HG02642 (cell line): ENCODE data around the gene CHAT.

ENCODE experiments used
- ATAC-seq: cut with Tn5 transposase; IDR thresholded peaks from one replicate; pipeline ENCODE4 v1.9.1; 2021; ENCODE audit warnings: mild to moderate bottlenecking; ENCODE audit not compliant: unreplicated experiment, poor library complexity

Gene CHAT

DNA sequence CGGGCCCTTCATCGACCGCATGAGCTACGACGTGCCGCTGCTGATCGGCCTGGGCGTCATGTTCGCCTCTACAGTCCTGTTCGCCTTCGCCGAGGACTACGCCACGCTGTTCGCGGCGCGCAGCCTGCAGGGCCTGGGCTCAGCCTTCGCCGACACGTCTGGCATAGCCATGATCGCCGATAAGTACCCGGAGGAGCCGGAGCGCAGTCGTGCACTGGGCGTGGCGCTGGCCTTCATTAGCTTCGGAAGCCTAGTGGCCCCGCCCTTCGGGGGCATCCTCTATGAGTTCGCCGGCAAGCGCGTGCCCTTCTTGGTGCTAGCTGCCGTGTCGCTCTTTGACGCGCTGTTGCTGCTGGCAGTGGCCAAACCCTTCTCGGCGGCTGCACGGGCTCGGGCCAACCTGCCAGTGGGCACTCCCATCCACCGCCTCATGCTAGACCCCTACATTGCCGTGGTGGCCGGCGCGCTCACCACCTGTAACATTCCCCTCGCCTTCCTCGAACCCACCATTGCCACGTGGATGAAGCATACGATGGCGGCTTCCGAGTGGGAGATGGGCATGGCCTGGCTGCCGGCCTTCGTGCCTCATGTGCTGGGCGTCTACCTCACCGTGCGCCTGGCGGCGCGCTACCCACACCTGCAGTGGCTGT is 2.5 kb upstream of the CHAT start:
- no peak for ATAC-seq

- no peak for ATAC-seq
Observed at GRCh38 chr10:49611816-49612512, 1.9 kb upstream of the CHAT start.

DNA sequence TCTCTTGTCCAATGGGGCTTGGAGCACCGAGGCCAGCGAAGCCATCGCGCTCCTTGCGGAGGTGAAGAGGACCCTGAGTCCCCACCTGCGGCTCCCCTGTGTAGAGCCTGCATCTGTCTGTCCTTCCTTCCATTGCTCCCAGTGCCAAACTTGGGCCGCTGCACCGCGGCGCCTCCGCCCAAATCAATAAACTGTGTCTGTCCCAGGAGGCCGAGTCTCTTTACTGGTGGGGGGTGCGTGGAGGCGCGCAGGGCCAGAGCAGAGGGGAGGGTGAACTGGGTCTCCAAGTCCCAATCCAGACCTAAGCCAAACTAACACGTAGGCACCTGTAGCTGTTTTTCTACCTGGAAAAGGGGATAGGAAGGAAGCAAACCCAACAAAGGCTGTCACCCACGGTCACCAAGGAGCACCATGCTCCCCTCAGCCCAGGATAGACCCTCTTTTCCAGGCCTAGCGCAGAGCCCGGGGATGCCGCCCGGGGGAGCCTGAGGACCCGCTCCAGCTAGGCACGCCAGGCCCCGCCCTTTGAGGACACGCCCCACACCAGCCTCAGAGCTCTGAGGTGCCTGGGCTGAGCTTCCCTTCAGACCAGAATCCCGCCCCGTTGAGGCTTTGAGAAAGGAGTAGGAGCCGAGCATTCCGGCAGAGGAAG is 1.2 kb upstream of the CHAT start:
- no peak for ATAC-seq

DNA sequence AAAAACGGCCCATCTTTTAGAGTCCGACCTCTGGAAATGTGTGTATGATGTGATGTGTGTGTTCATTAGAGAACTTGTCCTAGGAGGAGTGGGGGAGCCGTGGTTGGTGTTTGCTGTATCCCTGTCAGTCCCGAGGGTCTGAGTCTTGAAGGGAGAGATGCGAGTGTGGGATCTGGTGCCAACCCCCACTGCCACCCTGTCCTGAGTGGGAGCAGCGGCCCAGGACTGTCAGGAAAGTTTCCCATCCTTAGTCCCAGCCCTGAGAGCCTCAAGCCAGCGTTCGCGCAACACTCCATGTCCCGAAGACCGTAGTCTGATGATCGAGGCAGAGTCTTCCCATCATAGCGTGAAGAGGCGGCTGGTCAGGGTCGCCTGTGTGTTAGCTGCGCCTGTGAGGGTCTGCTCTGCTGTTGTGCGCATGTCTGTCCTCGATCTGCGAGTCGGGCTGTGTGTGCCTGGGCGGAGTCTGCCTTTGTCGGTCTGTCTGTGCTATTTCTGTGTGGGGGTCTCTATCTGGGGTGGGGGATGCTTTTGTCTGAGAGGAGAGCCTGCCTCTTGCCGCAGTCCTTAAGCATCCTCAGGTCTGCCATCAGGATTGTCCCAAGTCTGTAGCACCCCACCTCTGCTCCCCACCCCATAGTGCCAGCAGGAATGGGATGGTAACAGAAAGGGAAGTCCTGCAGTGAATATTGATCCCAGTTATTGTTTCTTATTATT is 514 bp upstream of the CHAT start:
- no peak for ATAC-seq

DNA sequence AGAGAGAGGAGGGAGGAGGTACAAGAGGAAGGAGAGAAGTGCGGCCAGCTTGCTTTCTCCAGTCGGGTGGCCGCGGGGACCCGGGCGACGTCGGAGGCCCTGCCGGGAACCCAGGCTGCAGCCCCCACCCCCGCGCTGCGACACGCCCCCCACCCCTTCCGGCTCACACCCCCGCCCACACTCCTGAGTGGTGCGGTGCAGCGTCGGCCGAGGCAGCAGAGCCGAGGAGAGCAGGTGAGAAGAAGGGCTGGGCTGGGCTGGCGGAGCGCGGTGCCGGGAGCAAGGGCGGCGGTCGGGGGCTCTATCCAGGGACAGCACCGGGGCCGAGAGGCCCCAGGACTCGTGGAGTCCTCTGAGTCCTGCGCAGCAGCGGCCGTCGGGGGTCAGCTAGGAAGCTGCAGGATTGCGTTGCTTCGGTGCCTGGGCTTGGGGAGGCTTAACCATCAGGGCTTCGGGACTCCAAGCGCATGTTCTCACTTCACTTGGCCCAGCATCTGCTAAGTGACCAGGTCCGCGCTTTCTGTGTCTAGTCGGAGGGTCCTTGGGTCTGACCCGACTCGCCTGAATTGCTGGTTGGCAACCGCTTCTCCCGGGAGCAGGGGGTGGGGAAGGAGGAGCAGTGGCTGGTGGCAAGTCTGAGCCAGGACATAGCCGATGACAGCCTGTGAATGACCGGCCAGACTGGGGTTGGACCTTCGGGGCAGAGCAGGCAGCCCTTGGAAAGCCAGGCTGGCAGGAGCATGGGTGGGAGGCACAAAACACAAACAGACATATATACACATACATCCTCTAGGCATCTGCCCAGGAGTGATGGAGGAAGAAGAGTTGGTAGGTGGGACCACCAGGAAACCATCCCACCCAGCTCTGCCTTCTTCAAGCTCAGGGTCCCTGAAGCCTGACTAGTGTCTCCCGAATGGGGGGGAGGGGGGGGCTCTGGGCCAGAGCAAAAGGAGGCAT is 683 bp downstream of the CHAT start:
- ATAC-seq: no peak

DNA sequence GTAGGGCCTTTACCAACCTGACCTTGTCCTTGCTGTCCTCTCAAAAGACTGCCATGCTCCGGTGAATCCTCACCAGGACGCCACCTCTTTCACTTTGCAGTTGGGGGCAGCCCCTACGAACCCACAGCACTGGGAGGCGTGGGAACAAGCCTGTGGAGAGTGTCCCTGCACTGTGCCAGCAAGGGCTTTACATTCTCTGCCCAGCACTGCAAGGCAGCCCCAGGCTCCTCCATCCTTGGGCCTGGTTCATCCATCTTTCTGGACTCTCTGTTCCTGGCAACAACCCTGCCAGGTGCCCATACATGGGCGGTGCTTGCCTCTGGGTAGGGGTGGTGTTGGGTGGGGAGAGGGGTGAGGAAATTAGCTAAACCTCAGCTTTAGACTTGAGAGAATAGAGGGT is 1.4 kb downstream of the CHAT start:
- ATAC-seq: no peak

GRCh38 chr10:49615721-49616120 is 1.9 kb downstream of the CHAT start:
- ATAC-seq: no peak

DNA sequence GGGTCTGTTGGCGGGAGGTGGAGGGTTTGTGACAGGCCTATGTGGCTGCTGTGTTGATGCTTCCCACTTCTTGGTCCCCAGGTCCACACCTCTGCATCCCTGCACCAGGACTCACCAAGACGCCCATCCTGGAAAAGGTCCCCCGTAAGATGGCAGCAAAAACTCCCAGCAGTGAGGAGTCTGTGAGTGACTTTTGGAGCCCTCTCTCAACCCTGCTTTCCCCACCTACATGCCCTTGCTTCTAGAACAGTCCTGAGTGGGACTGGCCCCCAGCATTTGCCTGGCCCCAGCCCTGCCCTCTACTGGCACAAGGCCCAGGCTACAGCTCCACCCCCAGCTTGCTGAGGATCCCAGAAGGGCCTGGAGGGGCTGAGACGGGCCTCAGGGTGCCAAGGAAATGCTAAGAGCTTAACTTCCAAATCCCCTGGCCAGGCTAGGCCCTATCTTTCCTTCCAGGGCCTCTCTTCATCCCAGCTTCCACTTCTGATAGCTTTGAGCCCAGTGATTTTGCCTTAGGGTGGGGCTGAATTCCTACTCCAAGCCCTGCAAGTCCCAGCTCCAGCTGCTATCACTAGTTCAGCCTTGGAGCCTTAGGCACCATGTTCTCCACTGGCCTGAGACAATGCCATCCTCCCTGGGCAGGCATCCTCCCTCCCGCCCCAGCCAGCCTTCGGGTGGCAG is 2.7 kb downstream of the CHAT start:
- no peak for ATAC-seq

GRCh38 chr10:49617121-49618020 is 3.5 kb downstream of the CHAT start:
- ATAC-seq: no peak

DNA sequence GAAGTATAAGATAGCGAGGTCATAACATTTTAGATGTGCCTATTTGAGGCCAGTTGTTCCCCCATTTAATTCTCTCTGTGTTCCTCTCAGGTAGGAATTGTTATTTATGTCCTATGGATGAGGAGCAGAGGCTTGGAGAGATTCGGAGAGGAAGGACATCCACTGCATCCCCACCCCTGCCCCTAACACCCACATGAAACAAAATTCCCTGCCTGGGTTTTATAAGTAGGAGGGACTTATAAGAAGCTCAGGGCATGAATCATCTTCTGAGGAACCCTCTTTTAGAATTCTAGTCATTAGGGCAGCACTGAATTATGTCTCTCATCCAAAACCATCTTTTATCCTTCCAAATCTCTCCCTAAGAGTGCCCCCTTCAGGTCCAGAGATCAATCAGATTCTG is 5.0 kb downstream of the CHAT start:
- ATAC-seq: no peak

DNA sequence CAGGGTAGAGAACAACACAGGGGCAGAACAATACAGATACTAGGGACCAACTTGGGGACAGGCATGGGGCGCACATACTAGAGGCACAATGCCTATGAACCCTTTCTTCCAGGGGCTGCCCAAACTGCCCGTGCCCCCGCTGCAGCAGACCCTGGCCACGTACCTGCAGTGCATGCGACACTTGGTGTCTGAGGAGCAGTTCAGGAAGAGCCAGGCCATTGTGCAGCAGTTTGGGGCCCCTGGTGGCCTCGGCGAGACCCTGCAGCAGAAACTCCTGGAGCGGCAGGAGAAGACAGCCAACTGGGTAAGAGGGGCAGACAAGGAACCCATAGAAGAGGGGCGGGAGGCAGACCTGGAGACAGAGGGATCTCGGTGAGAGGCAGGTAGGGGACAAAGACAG is 5.8 kb downstream of the CHAT start:
- no peak for ATAC-seq

DNA sequence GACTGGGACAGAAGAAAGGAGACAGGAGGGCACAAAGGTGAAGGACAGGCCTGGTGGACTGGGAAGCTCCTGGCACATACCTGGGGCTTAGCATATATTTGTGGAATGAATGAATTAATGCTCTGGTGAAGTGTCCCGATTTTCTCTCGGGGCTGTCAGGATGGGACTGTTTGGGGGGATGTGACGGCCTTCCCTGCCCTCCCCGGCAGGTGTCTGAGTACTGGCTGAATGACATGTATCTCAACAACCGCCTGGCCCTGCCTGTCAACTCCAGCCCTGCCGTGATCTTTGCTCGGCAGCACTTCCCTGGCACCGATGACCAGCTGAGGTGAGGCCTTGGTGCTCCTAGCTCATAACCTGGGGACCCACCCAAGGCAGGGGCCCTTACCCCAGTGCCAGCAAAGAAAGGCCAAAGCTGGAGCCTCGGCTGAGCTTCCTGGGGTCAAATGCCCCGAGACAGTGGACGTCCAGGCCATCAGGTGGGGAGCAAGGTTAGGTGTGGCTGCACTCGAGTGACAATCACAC is 6.5 kb downstream of the CHAT start:
- no peak for ATAC-seq

DNA sequence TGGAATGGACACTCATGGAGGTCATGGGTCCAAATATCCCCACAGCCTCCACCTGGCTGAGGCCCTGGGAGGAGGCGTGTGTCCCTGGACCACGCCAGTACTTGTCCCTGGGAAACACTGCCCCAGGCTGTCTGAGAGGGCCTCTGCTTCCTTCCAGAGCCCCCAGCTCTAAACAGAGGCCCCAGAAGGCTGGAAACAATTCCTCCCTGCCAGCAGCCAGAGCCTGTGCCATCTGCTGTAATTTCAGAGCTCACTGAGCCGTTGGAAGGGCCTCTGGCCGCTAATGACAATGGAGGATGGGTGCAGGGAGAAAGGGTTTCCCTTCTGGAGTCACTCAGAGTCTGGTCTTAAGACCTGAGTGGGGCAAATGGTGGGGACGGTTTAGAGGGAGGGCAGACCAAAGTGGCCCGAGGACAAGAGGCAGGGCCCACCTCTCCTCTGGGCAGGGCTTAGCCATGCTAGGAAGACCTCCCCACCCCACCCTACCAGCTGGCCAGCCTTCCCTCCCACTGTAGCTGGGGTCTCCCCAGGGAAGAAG is 7.1 kb downstream of the CHAT start:
- ATAC-seq: no peak

- no peak for ATAC-seq
Observed at GRCh38 chr10:49621561-49621960, 7.7 kb downstream of the CHAT start.

DNA sequence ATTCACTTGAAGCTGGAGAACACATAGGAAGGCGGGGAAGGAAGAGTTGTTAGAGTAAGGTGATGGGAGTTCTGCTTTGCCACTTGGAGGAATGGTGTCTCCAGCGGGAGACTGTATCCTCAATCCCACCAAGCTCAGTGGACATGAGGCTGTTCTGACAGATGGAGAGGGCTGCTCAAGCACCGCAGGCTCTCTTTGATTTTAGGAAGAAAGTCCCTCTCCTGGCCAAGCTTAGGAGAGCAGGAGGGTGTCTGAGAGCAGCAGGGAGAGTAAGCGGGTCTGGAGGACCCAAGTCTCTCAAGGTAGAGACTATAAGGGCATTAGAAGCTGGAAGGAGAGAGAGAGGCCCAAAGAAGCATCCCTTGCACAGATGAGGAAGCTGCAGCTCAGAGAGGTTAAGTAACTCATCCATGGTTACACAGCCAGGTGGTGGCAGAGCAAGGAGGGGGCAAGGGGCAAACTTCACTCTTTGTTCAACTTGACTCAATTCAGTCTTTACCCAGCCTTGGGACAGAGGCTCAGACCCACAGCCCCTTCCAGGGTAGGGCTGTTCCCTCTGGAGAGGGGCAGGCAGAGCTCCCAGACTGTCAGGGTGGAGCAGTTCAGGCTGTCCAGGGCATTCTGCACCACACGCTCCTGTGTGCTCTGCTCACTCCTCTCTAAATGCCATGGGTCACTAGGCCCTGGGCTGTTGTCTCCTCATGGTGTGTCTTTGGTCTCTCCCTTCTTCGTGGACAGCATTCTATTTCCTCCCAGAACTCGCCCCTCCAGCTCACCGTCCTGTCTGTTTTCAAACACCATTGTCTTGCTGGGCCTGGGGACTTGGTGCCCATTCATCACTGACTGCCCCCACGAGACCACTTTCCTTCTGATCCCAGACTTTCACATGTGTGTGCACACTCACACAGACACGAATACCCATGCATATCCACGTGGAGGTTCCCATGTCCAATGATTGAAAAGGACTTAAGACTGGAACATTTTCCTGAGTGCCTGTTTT is 8.9 kb downstream of the CHAT start:
- no peak for ATAC-seq

DNA sequence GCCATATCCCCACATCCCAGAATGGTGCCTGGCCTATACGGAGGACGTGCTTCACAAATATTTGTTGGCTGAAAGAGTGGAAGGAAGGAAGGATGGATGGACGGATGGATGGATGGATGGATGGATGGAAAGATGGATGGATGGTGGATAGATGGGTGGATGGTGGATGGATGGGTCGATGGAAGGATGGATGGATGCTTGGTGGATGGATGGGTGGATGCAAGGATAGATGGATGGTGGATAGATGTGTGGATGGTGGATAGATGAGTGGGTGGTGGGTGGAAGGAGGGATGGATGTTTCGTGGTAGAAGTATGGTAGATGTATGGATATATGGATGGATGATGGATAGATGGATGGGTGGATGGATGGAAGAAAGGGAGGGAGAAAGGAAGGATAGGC is 10.8 kb downstream of the CHAT start:
- no peak for ATAC-seq

DNA sequence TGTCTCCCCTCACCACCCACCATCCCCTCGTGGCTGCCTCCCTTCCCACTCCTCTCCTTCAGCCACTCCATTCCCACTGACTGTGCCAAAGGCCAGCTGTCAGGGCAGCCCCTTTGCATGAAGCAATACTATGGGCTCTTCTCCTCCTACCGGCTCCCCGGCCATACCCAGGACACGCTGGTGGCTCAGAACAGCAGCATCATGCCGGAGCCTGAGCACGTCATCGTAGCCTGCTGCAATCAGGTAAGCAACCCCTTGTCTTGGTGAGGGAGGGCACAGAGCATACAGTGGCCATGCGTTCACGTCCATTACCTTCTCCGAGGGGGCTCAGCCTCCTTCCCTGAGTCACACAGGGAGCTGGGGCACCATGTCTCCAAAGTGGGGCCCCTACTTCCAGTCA is 11.6 kb downstream of the CHAT start:
- ATAC-seq: no peak
